GM21390 (cell line): ENCODE results near the gene RAC2.

Source experiments
- ATAC-seq: cut with Tn5 transposase; IDR thresholded peaks from one replicate; pipeline ENCODE4 v1.9.1; 2021; ENCODE audit not compliant: unreplicated experiment

RAC2 gene

DNA sequence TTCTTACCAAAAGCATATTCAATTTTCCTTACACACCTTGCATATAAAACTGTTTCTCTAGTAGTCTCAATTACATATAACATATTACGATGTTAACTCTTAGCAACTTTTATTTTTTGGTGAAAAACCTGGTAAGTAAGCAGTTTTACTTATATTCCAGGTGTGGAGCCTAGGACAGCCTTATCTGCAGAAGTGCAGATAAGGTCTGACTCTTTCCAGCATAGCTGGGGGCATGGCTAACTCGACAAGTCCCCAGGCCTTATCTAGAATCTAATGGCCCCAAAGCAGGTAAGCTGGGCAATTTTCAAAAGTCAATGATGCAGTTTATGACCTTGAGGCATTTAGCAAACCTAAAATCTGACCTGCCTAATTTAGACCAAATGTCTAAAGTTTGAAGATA is 51.9 kb downstream of the RAC2 start:
- ATAC-seq, result no peak

DNA sequence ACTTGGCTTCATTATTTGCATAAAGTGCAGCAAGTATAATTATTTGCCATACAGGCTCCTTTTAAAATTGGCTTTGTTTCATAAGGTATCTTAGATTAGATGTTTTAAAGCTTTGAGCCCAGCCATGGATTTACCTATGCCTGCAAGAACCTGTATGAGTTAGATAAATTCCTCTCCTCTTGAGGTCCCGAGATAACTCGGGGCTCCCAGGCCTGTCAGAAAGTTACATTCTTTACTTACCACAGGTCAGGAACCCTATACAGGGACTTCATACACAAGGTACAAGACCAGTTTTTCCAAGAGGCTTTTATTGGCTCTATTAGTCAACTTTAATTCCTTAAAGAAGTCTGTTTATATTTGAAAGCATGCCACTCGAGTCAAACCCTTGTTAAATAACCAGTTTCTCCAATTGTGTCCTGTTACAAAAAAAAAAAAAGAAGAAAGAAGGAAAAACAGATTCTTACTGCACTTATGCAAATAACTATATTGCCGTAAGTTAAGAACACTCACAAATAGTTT is 53.7 kb downstream of the RAC2 start:
- ATAC-seq, result no peak

DNA sequence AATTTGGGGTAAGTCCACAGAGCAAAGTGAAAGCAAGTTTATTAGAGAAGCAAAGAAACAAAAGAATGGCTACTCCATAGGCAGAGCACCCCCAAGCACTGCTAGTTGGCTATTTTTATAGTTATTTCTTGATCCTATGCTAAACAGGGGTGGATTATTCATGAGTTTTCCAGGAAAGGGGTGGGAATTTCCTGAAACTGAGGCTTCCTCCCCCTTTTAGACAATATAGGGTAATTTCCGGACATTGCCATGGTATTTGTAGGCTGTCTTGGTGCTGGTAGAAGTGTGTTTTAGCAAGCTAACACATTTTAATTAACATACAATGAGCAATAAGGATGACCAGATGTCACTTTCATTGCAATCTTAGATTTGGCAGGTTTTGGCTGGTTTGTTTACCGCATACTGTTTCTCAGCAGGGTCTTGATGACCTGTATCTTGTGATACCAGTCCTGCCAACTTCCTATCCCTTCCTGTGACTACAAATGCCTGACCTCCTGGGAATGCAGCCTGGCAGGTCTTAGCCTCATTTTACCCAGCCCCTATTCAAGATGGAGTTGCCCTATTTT is 55.1 kb downstream of the RAC2 start:
- ATAC-seq, result no peak

DNA sequence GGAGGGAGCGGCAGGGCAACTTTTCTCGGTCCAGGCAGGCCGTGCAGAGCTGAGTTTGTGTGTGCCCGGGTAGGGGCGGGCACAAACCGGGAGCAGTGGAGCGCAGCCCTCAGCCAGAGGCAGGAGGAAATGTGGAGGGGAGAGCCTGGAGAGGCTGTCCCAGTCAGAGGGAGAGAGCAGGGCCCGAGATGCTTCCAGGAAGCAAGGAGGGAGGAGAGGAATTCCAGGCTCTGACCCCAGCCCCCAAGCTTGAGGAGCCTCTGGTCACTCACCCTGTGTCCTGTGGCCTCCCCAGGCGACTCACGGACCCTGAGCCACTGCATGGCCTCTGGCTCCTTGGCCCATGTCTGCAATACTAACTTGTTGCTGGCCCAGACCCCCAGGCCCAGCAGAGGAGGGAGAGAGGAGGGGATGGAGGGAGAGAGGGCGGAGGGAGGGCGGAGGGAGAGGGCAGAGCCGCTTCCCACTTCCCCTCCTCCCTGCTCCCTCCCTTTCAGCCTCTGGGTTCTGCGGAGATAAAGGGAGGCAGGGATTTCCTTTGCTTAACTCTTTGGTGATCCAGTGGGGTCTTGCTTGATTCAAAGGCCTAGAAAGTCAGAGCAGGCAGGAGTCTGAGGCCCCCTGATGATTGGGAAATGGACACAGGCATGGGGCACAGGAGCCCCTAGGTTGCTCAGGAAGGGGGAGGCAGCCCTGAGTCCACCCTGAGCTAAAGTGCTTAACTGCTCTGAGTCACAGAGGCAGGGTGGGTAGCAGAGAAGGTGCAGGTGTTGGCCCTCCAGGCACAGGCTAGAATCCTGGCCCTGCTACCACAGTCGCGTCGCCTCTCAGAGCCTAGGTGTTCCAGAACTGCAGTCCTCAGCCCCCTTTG is 55.9 kb downstream of the RAC2 start, which contains the start of gene C1QTNF6:
Gene C1QTNF6, minus strand, starts transcription at position 357 of the 871 bp plus-strand sequence. Its CDS starts 34 bp downstream, at position 323.
- ATAC-seq, result no peak

DNA sequence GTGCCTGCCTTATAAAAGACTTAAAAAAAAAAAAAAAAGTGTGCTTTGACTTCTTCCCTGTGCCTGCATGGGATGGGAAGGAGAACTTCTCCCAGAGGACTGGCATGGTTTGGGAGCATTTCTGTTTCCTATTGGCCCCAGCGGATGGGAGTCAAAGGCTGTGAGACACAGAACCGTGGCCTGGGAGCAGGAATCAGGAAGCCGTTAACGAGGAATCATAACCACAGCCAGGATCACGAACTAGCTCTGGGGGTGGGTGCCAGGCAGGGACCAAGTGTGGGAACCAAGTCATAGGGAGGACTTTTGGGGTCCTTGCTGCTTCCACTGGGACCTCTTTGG is 56.5 kb downstream of the RAC2 start:
- ATAC-seq, result no peak

DNA sequence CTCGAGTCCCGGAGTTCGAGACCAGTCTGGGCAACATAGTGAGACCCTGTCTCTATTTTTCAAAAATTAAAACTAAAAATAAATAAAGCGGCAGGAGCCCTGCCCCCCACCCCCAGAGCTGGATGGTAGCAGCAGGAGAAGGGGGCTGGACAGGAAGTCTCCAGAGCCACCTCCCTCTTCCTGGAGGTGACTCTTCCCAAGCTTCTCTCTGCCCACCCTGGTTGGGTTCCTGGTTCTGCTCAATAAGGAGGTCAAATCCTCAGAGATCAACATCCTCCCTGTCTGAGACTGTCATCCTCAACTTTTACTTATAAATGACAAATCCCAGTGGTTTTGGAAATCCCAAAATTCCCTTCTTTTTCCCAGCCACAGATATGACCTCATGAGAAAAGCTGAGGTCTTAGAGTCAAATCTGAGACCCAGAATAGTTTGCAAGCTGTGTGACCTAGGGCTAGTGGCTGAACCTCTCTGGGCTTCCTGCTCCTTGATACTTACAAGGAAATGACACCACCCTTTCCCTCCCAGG is 57.0 kb downstream of the RAC2 start:
- ATAC-seq, result no peak

DNA sequence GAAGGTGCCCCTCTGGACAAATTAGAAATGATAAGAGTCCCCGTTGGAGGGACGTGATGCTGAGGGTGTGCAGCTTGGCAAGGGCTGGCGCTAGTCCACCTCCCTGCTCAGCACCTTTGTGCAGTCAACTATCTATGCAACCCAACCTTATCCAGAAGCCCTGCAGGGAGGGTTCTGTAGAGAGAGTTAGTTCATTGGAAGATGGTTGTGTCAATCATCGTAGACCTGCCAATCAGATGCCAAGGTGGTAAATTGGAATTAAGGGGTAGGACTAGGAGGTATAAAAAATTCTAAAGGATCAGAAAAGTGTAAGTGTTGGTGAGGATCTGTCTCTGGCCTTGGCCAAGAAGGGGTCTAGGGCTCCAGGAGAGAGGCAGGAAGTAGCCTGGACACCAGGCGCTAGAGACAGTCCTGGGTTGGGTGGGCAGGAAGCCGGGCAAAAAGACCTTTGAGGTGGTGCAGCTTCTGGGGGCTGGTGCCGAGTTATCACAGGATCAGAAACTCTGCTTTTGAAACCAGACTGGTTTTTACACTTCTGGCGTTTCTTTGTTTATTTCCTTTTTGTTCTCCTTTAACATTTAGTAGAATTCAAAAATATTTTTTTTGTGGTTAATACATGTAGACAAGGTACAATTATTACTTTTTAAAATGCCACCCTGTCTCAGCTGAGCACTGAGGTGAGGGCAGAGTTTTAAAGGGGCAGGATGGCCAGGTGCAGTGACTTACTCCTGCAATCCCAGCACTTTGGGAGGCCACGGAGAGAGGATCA is 57.7 kb downstream of the RAC2 start:
- no peak for ATAC-seq

DNA sequence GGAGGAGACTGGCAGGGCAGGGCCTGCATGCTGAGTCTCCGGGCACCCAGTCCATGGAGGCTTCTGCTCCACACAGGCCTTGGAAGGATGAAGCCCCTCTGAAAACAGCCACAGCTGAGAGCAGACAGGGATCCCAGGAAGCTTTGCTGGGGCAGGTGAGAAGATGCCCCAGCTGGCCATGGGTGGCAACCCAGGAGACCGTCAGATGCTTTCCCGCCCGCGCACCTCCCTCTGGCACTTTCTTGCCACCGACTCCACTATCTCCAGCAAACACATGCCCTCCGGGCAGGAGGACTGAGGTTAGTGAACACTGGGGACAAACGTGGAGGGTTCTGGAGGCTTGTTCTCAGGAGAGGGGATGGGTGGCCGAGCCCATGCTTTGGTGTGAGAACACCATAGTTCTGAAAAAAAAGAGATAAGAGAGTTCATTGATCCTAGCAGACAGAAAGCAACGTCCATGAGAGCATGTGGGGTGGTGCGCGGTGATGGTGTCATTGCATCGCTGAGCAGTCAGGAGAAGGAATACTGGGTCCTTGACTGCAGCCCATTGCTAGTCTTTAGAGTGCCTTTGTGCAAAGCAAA is 58.3 kb downstream of the RAC2 start:
- no peak for ATAC-seq

DNA sequence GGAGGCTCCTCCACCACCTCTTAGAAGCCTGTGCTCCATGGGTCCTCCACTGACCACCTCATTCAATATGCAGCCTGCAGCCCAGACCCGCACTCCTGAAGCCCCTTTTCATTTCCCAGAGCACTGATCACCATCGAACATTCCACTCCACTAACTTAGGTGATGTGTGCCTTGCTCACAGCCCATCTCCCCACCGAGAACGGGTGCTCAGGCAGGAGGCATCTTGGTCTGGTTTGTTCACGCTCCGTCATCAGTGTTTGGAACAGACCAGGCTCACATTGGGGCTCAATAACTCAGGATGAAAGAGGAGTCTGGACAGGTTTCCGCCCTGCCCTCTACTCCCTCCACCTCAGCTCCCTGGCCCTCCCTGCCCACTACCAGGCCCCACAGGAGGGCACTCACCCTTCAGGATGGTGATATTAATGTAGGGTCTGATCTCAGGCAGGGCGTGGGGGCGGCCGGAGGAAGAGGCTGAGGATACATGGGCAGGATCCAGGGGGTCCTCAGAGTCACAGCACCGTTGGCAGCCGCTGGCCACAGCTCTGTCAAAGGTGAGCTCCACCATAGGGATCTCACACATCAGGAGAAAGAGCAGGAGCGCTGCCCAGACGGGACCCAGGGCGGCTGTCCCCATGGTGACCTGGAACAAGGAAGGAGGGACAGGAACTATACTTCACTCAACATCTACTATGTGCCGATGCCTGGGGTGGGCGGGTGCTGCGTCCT is 59.1 kb downstream of the RAC2 start:
- no peak for ATAC-seq

DNA sequence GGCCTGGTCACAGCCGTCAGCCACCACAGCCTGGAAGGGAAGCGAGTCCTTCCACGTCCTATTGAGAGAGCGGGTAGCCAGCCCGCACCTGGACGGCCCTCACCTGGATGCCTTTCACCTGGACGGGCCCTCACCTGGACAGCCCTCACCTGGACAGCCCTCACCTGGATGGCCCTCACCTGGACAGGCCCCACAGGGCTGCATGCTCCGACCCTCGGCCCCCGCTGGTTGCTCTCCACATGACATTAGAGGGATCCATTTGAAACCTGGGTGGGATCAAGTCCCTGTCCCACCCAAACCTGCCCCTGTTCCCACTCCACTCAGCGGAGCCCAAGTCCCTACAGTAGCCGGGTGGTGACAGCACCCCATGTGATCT is 59.7 kb downstream of the RAC2 start:
- ATAC-seq, result no peak

DNA sequence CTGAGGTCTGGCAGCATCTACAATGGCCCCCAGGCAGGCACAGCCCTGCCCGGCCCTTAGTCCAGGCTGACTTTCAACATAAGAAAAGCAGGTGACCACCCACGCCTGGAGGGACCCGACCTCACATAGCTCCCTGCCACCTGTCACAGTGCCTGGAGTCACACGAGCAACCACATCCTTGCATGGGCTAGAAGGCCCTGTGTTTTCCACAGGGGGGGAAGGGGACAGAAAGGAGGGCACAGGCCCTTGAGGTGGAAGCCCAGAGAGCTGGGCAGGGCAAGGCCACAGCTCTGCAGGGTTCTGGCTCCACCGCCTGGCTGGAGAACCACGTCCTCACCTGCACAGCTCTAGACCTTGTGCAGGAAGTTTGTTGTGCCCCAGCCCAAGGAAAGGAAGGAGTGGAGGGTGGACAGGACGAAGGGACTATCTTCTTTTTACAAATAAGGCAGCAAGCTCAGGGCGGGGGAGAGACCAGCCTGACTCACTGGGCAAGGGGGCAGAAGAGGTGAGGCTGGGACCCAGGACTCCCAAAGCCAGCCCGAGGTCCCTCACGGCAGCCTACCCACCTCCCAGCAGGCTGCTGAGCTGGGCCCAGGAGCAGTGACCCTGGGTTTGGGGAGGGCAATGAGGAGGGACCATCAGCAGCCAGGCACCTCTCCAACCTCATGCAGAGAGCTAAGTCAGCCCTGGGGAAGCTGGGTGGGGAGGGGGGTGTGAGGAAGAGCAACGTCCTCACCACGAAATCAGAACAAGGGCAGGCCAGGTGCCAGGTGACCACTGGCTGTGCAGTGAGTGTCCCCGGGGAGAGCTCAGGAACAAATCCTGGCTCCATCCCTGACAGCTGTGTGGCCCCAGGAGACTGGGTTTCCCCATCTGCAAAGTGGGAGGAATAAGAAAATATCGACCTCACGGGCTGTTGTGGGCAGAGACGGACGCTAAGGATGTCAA is 60.4 kb downstream of the RAC2 start:
- no peak for ATAC-seq

DNA sequence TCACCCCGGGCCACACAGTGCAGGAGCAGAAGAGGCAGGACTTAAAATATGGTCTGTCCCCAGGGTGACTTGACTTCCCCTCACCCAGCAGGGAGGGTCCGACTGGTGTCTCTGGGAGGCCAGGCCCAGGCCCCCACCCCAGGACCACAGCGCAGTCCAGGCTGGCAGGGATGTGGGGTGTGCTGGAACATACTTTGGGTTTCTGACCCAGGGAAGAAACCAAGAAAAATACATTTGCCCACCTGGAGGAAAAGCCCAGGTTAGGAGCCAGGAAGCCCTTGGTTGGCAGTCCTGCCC is 61.2 kb downstream of the RAC2 start:
- no peak for ATAC-seq

DNA sequence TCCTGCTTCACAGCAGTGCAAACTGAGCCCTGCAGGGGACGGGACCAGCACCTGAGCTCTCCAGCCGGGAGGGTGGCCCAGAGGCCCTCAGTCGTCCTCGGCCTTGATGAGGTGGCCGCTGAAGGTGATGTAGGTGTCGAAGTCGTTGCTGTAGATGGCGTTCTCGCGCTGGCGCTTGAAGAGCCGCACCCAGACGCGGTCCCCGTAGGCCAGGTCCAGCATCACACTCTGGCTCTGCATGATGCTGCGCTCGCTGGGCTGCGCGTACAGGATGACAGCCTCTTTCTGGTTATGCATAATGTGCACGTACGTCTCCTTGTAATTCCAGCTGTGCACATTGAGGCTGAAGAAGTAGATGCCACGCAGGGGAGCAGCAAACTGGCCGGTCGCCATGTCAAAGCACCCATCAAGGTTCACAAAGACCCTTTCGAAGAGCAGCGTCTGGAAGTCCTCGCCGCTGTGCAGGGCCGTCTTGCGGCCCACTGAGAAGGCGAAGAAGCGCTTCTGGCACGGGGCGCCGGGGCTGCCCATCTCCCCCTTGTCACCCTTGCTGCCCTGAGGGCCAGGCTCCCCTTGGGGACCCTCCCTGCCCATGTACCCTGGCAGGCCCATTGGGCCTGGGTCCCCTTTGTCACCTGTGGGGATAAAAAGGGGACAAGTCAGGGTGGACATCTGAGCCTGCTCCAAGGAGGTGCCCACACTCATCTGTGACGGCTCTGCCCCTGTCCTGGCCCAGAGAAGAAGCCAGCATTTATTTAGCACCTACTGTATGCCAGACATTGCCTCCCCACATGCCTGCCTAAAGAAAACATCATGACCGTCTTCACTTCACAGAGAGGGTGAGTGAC is 61.7 kb downstream of the RAC2 start:
- ATAC-seq, result no peak

DNA sequence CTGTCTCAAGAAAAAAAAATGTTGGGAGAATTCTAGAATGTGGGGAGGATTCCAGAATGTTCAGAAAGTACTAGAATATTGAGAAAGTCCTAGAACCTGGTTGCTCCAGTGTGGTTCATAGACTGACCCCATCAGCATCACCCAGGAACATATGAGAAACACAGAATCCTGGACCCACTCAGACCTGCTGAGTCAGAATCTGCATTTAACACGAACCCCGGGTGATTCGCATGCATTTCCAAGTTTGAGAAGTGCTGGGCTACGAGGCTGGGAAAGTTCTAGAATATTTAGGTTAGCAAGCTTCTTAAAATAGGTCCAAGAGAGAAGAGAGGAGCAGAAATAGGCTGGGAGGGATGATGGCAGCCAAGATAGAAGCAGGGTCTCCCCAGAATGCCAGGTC is 62.4 kb downstream of the RAC2 start:
- ATAC-seq, result no peak

DNA sequence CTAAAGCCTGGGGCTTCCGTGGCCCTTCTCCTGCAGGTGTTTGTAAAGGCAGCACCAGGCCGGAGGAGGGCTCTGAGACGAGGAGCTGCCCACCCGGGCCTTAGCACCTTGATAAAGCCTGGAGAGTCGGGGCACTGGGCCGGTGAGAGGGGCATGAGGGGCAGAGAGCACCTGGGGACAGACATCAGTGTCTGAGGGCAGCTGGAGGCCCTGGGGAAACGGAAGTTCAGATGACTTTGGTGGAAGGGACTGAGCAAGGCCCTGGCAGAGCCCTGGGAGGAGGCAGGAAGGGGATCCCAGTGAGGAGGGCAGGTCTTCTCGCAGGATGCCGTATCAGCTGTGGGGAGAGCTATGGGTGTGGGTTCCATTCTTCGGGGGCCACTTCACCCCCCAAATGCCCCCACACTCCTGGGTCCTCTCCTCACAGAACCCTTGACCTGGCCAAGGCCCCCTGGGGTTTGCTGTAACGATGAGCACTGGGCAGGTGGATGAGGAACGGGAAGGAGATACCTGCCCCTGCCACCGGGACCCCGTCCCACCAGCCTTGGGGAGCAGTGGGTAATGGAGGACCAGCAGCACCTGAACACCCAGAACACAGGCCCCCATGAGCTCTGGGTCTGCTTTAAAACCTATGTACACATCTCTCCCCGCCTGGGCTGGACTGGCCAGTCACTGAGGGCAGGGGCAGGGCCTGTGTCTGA is 63.4 kb downstream of the RAC2 start:
- no peak for ATAC-seq

DNA sequence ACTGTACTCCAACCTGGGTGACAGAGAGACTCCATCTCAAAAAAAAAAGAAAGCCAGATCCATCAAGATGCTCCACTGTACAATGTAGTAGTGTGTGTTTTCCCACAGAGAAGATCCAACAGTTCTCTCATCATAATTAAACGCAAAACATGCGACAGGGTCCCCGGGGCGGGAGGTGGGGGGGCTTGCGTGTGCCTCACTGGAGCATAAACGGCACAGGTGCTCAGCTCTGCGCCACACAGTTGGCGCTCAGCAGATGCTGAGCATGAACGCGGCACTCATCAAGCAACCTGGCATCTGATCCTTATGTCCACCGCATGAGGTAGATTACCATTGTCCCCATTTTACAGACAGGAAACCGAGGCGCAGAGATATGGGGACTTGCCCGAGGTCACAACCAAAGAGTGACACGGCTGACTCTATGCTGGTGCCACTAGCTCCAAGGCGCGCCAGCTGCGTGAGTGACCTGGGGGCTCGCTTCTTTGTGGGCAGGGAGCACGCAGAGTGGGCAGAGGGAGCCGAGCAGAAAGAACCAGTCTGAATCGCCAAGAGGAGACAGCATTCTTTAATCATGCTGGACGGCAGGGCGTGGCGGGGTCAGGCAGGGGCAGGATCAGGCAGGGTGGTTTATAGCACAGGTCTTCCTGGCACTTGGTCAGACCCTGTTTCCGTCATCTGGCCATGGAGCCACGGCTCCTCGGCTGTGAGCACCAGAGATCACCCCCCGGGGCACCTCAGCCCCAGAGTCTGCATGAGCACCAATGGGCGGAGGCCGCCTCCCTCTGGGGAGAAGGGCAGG is 64.2 kb downstream of the RAC2 start:
- no peak for ATAC-seq

DNA sequence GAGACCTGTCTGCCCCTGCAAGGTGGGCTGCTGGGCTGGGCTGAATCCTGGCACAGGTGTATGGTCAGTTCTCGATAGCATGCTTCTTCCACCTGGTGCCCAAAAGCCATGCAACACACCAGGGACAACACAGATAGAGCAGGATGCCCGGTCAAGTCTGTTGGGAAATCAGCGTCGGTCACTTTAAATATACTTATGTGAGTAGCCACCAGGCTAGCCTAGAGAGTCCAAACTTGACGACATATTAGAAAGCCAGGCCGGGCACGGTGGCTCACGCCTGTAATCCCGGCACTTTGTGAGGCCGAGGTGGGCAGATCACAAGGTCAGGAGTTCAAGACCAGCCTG is 65.0 kb downstream of the RAC2 start:
- no peak for ATAC-seq
